PC-9 (cell line): ENCODE measurements around the gene DIP2C. TPM values are rescaled to one million over a fixed set of nuclear protein-coding genes. Genes with fewer than 3 reads are reported as not detected.

Source experiments
- BruUV-seq: library from RNA; stranded (reverse); fragments of 400-500 nt; replicated peaks from 2 replicates; lab custom pipeline; 2021; lab: Mats Ljungman, UMichigan
- CTCF ChIA-PET: fragments of 300-600 bp; sonication (Branson Sonifier 250); formaldehyde crosslinking; loops from one replicate; lab custom pipeline; 2022; ENCODE audit warnings: antibody characterized with exemption; lab: Charles Lee
- POLR2A ChIA-PET: fragments of 300-600 bp; sonication (Branson Sonifier 250); formaldehyde crosslinking; loops from one replicate; lab custom pipeline; 2022; ENCODE audit warnings: antibody characterized with exemption; ENCODE audit not compliant: unreplicated experiment; lab: Charles Lee
- DNase-seq, 2 experiments: peaks; one replicate each; pipeline versions ENCODE4 v3.0.0 to v3.0.0-alpha.2; 2015 to 2022; ENCODE audit warnings: mixed read lengths in 1 of 2
- H2AFZ ChIP-seq: fragments of 200-600 bp; sonication (generic); 2 replicates; pipeline ENCODE4 v1.8.1; 2017; ENCODE audit warnings: antibody characterized with exemption
- H3F3A ChIP-seq: fragments of 200-600 bp; sonication (generic); 2 replicates; pipeline ENCODE4 v1.8.1; 2017; ENCODE audit warnings: antibody characterized with exemption, mild to moderate bottlenecking, low read depth; ENCODE audit not compliant: insufficient read depth
- H3K27ac ChIP-seq: fragments of 200-600 bp; sonication (generic); 2 replicates; pipeline ENCODE4 v1.6.1; 2016; ENCODE audit warnings: mixed run types
- H3K27me3 ChIP-seq: fragments of 200-600 bp; sonication (generic); 2 replicates; pipeline ENCODE4 v1.6.1; 2016; ENCODE audit warnings: low read depth, mixed run types; ENCODE audit not compliant: insufficient read depth
- H3K36me3 ChIP-seq: fragments of 200-600 bp; sonication (generic); 2 replicates; pipeline ENCODE4 v1.6.1; 2016; ENCODE audit warnings: low read depth, mixed run types
- H3K4me1 ChIP-seq: fragments of 200-600 bp; sonication (generic); replicated peaks from 2 replicates; pipeline ENCODE4 v1.6.1; 2016; ENCODE audit warnings: mixed run types; ENCODE audit not compliant: insufficient read depth
- H3K4me2 ChIP-seq: fragments of 200-600 bp; sonication (generic); 2 replicates; pipeline ENCODE4 v1.6.1; 2017; ENCODE audit warnings: mixed run types
- H3K4me3 ChIP-seq: fragments of 200-600 bp; sonication (generic); 2 replicates; pipeline ENCODE4 v1.6.1; 2016; ENCODE audit warnings: mixed run types
- H3K79me2 ChIP-seq: fragments of 200-600 bp; sonication (generic); 2 replicates; pipeline ENCODE4 v1.6.1; 2017; ENCODE audit warnings: low read depth, mixed run types
- H3K9me2 ChIP-seq: fragments of 200-600 bp; sonication (generic); 2 replicates; pipeline ENCODE4 v1.8.1; 2017; ENCODE audit warnings: mild to moderate bottlenecking; ENCODE audit not compliant: insufficient read depth
- H3K9me3 ChIP-seq: fragments of 200-600 bp; sonication (generic); 2 replicates; pipeline ENCODE4 v1.8.1; 2016; ENCODE audit warnings: low read depth; ENCODE audit not compliant: insufficient read depth
- H4K20me1 ChIP-seq: fragments of 200-600 bp; sonication (generic); 2 replicates; pipeline ENCODE4 v1.8.1; 2017; ENCODE audit not compliant: insufficient read depth
- CTCF ChIP-seq: fragments of 200-600 bp; sonication (generic); conservative IDR thresholded peaks from 2 replicates; pipeline ENCODE4 v1.6.1; 2017; ENCODE audit warnings: mixed run types, antibody characterized with exemption, mild to moderate bottlenecking, moderate library complexity
- EZH2 ChIP-seq: fragments of 200-600 bp; sonication (generic); IDR thresholded peaks from 2 replicates; pipeline ENCODE4 v1.8.0; 2017; ENCODE audit warnings: antibody characterized with exemption, low read depth
- intact Hi-C: fragments of 100-400 bp; cut with micrococcal nuclease; formaldehyde crosslinking; loops from one replicate; pipeline ENCODE4 v1.10.0; 2022; ENCODE audit not compliant: unreplicated experiment
- total RNA-seq: library from RNA; stranded (reverse); gene quantifications from 2 replicates; pipeline ENCODE4 v1.2.3, GENCODE V29; 2021

Gene DIP2C
- total RNA-seq, 1 experiment from 2014 or later = 0.83 TPM

DNA sequence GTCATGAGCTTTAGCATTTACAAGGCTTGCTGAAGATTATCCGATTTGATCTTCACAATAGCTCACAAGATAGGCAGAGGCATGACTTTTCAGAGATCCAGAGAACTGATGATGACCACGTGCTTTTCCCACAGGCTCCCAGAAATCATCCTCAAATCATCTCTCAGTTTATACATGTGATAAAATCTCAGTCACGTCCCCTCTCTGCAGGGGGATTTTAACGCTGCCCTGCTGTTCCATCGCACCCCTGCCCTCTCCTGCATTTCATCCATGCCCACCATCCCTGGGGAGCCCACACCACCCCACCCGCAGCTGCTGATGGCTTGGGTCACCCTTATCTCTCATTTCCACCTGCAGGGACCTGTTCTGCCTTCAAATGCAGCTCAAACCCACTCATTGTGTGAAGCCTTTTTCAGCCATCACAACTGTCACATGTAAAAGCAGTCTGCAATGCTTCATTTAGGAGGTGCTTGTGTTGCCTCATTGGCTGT is 141.8 kb downstream of the DIP2C start:
- ChIA-PET POLR2A (interaction anchor here (0.6 kb wide), 1 partner anchor 645 kb away, joined by 3 read pairs; no protein-coding TSS in a partner anchor), CTCF (no interaction called here)
- H3K27me3 ChIP-seq = peaks cover 21% of the 10 kb centered on the region
- intact Hi-C loops = loop anchor here (1.0 kb wide), 1 partner anchor 66 kb away; no protein-coding TSS in a partner anchor
- H3K36me3 ChIP-seq = no peaks in the 10 kb centered on the region
- H3K9me2 ChIP-seq = no peaks in the 10 kb centered on the region
- H3K9me3 ChIP-seq = no peaks in the 10 kb centered on the region
- no peaks in the 10 kb centered on the region for H4K20me1 ChIP-seq
- no peak overlapping the region for H3K4me3 ChIP-seq
- no TSS peak for BruUV-seq
- H3F3A ChIP-seq = no peaks in the 10 kb centered on the region
- H3K79me2 ChIP-seq = no peaks in the 10 kb centered on the region
- no peak overlapping the region for H3K4me2 ChIP-seq
- H3K27ac ChIP-seq = no peak overlapping the region
- peaks cover 5% of the 10 kb centered on the region; the same call in 1 of the 2 replicates for H3K4me1 ChIP-seq
- no peak for DNase-seq
- H2AFZ ChIP-seq = no peak overlapping the region
- TF ChIP-seq CTCF (no peak), EZH2 (no peak)

DNA sequence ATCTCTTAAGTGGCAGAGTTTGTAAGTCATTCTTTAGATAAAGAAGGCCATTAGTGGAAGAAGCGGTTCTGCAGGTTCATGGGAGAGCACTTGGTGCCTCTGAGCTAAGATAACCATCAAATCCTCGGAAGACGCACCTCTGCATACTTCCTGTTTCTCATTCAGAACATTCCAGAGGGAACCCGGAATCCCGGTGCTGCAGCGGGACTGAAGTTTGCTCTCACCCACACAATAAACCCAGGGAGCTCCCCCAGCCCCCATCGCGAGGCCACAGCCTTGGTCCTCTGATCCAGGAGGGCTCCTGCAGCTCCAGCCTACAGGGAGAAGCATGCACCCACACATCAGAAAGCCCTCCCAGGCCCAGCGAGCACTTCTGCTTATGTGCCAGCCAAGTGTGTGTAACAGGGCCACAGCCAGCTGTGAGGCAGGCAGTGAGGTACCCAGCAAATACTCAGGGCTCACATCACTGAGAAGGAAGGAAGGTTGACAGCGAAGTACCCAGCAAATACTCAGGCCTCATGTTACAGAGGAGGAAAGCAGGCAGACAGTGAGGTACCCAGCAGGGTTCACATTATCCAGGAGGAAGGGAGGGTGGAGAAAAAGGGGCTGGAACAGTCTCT is 142.4 kb downstream of the DIP2C start:
- no peaks in the 10 kb centered on the region for H3K79me2 ChIP-seq
- no peaks in the 10 kb centered on the region for H3K36me3 ChIP-seq
- H4K20me1 ChIP-seq = no peaks in the 10 kb centered on the region
- H3K27me3 ChIP-seq = peaks cover 20% of the 10 kb centered on the region
- no peaks in the 10 kb centered on the region for H3K9me3 ChIP-seq
- H2AFZ ChIP-seq = no peak overlapping the region
- TF ChIP-seq EZH2 = no peak
- no peak for TF ChIP-seq CTCF
- no peak overlapping the region for H3K4me3 ChIP-seq
- ChIA-PET POLR2A (interaction anchor here (0.6 to 0.7 kb wide), 2 partner anchors 18 to 645 kb away, joined by 3 to 5 read pairs; no protein-coding TSS in a partner anchor), CTCF (no interaction called here)
- no peak overlapping the region for H3K4me2 ChIP-seq
- BruUV-seq = no TSS peak
- peak; percentile 77 to 86 for DNase-seq
- H3F3A ChIP-seq = no peaks in the 10 kb centered on the region
- intact Hi-C loops = loop anchor here (1.0 kb wide), 1 partner anchor 66 kb away; no protein-coding TSS in a partner anchor
- H3K27ac ChIP-seq = no peak overlapping the region
- H3K4me1 ChIP-seq = peaks cover 5% of the 10 kb centered on the region; the same call in 1 of the 2 replicates
- no peaks in the 10 kb centered on the region for H3K9me2 ChIP-seq

DNA sequence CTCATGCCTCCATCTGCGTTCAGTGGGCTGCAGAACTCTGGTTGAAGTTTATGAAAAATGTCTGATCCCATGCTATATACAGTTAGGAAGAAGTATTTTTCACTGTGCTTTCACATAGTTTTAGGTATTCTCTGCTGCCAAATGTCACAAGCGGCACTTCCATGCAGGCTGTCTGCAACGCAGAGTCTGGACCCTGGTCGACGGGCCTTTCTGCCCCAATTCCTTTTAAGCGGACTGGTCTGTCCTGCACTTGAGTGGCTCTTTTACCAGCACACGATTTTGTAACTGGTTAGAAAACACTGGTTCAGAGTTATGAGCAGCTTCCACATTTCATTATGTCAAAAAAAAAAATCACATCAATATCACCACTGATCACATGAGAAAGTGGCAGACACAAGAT is 143.0 kb downstream of the DIP2C start:
- no TSS peak for BruUV-seq
- Histone ChIP-seq H3K9me2 (no peaks in the 10 kb centered on the region), H3K4me1 (peaks cover 5% of the 10 kb centered on the region; the same call in 1 of the 2 replicates), H3K9me3 (no peaks in the 10 kb centered on the region), H2AFZ (no peak overlapping the region), H4K20me1 (no peaks in the 10 kb centered on the region), H3F3A (no peaks in the 10 kb centered on the region), H3K27ac (no peak overlapping the region), H3K79me2 (no peaks in the 10 kb centered on the region), H3K4me3 (no peak overlapping the region), H3K36me3 (no peaks in the 10 kb centered on the region), H3K27me3 (peaks cover 13% of the 10 kb centered on the region), H3K4me2 (no peak overlapping the region)
- intact Hi-C loops = no loop called here
- CTCF ChIA-PET = no interaction called here
- peak in 1 of 2 experiments; percentile 8 for DNase-seq
- POLR2A ChIA-PET = interaction anchor here (0.6 to 0.7 kb wide), 2 partner anchors 17 to 440 kb away, joined by 5 read pairs; no protein-coding TSS in a partner anchor
- no peak for TF ChIP-seq EZH2
- TF ChIP-seq CTCF = no peak
